NCI-H1105 treated with DMSO at 0.1 percent for 48 hours (cell line): ENCODE results near the gene DIDO1.

Experiments used
- DNase-seq: peaks from one replicate; lab custom pipeline; 2025; lab: John Stamatoyannopoulos, UW

The DIDO1 gene

DNA sequence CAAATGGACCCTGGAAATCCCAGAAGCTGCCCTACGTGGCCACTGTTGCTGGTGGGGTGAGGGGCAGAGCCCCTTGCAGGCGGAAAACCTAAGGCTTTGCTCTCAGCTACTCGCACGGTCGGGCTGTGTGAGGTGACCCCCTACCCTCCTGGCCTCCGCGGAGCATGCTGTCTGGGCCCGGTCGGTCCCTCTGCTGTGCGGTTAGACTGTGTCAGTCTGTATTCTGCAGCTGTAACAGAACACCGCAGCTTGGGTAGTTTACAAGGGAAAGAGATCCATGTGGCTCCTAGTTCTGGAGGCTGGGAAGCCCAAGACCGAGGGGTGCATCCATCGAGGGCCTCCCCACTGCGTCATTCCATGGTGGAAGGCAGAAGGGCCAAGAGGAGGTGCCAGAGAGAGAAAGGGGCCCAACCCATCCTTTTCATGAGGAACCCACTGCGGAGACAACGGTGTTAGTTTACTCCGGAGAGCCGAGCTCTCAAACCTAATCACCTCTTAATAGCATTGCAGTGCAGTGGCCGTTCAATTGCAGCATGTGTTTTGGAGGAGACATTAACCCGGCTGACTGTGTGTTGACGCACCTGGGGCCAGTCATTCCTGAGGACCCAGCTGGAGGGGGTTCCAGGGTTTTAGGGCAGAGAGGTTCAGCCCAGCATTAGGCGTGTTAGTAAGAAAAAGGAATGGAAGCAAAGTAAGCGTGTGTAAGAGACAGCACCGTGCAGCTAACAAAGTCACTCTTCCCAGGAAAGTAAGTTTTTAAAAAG, 91.2 kb downstream of the DIDO1 start:
- no peak for DNase-seq

- DNase-seq = no peak
Measured at GRCh38 chr20:62832951-62833391, 93.3 kb downstream of the DIDO1 start.

DNA sequence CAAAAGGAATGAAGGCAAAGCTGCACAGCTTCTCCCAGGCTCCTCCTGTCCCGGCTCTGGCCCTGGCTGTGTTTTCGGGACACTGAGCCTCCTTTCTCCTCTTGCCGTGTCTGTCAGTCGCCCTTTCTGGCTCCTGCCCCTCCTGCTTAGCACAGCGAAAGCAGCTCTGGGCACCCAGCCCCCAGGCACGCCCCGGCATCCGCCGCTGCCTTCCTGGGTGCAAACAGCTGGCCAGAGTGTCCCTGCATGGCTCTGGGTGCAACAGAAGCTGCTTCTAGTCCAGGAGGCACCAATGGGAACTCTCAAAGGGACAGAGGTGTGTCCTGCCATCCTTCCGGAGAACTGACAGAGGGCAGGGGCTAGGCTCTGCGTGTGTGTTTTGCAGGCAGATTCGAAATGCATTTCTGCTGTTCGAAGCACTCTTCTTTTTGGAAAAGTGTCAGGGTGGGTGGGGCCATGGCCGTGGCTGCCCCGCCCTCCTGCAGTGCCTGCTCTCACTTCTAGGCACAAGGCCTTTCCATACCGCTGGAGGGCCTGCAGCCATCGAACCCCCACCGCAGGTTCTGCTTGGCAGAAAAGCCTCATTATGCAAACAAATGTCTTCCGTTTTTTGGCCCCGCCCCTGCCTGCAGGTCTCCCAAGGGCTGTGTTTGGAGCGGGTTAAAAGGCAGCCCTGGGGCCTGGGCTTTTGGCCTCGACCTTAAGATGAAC, 93.9 kb downstream of the DIDO1 start:
- no peak for DNase-seq

DNA sequence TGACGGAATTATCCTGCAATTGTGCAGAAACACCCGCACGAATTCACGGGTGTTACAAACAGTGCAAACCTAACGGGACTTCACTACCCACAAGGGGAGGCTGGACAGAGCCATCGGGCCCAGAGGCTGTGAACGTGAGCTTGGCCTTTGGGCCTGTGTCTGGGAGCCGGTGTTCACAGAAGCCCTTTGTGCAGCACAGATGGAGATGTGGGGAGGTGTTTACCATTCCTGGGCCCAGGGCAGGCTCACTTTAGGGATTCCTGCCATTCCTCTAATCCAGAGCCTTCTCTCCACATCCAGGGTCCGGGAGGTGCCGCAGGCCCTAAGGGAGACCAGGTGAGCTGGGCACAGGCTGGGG, 94.5 kb downstream of the DIDO1 start:
- no peak for DNase-seq

DNA sequence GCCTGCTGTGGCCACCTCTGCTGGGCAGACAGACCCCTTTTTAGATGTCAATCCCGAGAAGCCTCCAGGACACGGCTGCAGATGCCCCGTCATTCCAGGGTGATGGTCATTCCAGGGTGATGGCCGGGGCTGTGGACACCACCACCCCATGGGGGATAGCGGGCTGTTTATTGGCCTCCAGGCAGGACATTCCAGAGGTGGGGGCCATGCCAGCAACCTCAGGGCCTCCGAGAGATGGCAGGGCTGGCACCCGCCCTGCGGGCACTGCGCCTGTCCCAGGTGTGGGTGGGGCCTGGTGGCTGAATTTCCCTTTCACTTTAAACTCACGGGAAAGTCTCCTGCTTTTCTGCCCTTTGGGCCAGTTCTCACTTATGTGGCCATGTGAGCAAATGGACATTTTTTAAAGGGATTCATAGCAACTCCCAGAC, 94.9 kb downstream of the DIDO1 start:
- no peak for DNase-seq

DNA sequence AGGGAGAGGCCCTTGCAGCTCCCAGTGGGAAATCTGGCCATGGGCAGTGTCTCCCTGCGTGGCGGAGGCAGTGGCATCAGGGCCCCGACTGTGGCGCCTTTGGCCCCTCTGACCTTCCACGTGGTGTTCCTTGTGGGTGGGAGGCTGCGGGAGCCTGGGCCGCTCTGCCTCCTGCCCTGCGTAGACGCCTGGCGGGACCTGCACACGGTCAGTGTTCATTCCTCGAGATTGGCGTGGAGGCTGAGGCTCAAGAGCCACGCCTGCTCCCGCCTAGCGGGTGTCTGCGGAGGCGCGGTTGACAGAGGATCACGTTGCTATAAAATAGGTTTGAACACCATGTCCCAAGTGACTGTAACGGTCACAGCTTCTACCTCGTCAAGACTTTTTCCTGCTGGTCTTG, 95.5 kb downstream of the DIDO1 start:
- DNase-seq = no peak

DNA sequence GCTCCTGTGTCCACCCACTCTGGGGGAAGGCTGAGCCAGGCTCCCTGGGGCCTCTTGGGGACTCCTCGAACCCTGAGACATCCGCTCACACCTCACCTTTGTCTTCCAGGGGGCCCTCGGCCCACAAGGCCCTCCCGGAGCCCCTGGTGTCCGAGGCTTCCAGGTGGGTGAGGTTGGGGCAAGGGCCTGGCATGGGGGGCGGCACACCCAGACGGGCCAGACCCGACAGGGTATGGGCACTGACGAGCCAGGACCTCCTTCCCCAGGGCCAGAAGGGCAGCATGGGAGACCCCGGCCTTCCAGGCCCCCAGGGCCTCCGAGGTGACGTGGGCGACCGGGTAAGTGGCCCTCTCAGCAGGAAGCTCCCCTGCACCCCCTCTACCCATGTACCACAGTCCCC, 96.1 kb downstream of the DIDO1 start:
- DNase-seq = no peak

GRCh38 chr20:62829231-62830230, 96.8 kb downstream of the DIDO1 start:
- DNase-seq = no peak

- DNase-seq = no peak
Measured at GRCh38 chr20:62828511-62829230, 97.6 kb downstream of the DIDO1 start.

DNA sequence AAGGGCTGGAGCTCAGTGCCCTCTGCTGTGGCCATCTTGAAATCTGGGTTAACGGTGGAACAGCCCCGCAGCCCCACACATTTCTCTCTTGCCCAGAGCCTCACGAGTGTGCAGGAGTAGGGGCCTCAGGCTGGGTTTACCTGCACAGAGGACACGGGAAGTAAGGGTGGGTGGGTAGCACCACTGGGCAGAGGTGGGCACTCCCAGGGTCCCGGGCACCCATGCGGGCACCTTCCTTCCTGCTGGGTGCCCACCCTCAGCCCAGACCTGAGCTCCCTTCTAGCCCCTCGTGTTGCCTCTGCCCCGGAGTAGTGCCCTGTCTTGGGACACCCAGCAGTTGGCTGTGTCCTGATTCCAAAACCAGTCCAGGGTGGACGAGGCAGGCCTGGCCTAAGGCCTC, 98.3 kb downstream of the DIDO1 start:
- DNase-seq = no peak
